EH (cell line): ENCODE data around the gene SLC17A9.

Experiments used
- DNase-seq: peaks from one replicate; pipeline ENCODE4 v3.0.0-alpha.2; 2015; ENCODE audit warnings: low read depth

Gene SLC17A9

DNA sequence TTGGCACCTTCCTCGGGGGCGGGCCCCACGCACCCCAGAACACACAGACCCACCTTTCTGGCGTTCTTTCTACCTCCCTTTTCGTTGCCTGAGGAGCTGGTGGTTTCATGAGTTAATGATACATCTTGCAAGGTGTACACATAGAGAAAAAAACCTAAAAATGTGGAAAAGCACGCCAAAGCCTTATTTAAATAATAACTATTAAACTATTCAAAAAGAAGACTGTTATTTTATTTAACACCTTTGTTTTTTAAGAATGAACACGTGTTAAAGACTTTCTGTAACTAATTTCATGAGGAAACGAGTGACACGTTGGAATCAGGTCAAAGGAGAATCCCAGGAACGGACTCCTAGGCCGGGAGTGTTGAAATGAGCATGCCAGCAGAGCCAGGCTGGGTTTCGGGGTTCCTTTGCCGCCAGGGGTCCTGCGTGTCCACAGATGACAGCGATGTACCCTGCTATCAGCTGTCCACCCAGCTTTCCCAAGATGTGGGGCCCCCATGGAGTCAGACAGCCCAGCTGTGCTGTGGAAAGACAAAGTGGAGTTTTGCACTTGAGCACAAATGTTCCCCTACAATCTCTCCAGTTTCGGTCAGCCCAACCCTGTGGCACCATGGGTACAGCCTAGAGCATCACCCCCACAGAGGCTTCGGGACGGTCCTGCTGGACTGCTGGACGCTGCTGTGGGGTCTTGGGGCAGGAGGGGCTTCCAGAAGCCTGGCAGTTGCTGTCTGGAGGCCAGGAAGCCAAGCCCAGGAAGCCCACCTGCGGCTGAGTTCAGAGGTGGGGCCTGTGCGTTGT lies 16.1 kb downstream of the SLC17A9 start:
- no peak for DNase-seq

DNA sequence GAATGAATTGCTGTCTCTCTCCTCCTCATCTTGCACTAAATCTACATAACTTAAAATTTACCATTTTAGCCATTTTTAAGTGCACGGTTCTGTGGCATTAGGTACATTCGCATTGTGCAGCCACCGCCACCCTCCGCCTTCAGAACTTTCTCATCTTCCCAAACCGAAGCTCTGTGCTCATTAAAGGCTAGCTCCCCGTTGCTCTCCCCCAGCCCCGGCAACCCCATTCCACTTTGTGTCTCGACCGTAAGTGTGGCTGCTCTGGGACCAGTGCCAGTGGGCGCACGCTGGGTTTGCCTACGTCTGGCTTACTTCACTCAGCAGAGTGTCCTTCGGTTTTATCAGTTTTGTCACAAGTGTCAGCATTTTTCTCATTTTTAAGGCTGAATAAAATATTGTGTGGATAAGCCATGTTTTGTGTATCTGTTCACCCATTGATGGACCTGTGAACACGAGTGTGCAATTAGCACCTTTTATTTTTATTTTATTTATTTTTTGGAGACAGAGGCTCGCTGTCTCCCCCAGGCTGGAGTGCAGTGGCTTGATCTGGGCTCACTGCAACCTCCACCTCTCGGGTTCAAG lies 16.8 kb downstream of the SLC17A9 start:
- DNase-seq = no peak

DNA sequence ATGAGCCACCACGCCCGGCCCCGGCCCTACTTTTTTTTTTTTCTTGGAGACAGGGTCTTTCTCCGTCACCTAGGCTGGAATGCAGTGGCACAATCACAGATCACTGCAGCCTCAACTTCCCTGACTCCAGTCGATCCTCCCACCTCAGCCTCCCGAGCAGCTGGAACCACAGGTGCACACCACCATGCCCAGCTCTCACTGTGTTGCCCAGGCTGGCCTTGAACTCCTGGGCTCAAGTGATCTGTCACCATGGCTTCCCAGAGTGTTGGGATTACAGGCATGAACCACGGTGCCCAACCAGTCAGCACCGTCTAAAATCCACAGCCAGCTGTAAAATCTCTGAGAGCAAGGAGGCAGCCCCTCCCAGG lies 17.4 kb downstream of the SLC17A9 start:
- peak; percentile 17 for DNase-seq

DNA sequence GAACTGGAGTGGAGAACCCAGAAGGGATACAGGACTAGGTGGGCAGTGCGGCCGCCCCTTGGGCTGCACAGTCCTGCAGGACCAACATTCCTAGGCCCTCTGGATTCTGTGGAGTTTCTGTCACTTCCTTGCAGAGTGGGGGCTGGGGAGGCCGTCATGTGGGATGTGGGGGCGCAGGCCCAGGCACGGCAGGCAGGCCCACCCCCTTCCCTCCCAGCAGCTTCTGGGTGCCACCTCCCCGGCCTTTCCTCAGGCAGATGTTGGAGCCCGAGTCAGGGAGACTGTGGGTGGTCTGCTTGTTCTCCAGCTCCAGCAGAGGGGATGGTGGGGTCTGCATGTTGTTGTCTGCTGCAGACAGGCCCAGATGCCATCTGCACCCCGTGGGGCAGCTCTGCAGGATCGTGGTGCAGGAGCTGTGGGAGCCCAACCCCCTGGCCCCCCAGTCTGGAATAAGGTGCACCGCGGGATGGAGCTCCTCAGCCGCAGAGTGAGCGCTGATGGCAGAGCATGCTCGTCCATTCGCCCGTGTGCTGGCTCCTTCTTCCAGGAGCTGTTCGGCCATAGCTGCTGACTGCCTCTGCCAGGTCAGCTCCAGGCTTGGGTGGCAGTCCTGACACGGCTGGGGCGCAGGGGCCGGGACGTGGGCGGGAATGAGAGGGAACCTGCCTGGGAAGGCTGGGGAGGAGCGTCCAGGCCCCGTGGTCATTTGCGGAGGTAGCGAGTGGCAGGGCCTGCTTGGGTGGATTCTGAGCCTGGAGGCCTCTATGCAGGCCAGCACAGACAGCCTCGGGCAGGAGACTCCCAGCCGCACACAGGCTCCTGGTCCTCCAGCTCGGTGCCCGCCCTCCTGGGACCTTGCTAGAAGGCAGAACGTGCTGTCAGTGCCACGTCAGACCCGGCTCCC lies 18.1 kb downstream of the SLC17A9 start:
- DNase-seq = peak; percentile 19

DNA sequence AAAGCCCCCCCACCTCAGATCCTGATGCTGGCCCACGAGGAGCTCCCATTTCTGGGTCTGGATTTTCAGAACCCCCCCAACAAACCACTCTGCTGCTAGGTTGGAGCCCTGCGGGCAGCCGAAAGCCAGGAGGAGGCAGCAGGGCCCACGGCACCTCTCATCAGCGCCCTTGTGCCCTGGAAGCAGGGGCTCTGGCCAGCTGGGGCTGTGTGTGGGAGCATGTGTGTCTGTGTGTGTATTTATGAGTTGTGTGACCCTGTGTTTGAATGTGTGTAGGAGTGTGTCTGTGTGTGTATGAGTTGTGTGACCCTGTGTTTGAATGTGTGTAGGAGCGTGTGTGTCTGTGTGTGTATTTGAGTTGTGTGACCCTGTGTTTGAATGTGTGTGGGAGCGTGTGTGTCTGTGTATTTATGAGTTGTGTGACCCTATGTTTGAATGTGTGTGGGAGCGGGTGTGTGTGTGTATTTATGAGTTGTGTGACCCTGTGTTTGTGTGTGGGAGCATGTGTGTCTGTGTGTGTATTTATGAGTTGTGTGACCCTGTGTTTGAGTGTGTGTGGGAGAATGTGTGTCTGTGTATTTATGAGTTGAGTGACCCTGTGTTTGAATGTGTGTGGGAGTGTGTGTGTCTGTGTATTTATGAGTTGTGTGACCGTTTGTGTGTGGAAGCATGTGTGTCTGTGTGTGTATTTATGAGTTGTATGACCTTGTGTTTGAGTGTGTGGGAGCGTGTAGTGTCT lies 18.9 kb downstream of the SLC17A9 start:
- no peak for DNase-seq

DNA sequence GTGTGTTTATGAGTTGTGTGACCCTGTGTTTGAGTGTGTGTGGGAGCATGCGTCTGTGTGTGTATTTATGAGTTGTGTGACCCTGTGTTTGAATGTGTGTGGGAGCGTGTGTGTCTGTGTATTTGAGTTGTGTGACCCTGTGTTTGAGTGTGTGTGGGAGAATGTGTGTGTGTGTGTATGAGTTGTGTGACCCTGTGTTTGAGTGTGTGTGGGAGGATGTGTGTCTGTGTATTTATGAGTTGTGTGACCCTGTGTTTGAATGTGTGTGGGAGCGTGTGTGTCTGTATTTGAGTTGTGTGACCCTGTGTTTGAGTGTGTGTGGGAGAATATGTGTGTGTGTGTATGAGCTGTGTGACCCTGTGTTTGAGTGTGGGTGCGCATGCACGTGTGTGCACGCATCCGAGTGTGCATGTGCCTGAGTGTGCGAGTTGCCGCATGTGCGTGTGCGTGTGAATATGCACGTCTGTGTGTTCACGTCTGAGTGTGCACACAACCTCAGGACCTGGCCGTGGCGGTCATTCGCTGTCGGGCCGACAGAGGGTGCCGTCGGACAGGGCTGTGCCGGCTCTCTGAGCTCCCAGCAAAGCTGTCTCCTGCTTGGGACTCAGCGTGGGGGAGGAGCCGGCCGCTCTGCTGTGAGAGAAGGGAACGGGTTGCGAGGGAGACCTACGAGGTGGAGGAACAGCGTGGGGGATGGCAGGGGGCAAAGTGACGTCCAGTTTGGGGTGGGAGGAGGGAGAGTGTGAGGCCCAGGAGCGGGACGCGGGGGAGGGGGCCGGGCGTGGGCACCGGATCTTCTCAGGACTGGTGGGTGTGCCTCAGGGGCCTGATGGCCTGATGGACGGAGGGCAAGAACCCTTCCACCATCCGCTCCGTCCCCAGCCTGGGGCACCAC lies 19.7 kb downstream of the SLC17A9 start:
- peak; percentile 81 for DNase-seq

DNA sequence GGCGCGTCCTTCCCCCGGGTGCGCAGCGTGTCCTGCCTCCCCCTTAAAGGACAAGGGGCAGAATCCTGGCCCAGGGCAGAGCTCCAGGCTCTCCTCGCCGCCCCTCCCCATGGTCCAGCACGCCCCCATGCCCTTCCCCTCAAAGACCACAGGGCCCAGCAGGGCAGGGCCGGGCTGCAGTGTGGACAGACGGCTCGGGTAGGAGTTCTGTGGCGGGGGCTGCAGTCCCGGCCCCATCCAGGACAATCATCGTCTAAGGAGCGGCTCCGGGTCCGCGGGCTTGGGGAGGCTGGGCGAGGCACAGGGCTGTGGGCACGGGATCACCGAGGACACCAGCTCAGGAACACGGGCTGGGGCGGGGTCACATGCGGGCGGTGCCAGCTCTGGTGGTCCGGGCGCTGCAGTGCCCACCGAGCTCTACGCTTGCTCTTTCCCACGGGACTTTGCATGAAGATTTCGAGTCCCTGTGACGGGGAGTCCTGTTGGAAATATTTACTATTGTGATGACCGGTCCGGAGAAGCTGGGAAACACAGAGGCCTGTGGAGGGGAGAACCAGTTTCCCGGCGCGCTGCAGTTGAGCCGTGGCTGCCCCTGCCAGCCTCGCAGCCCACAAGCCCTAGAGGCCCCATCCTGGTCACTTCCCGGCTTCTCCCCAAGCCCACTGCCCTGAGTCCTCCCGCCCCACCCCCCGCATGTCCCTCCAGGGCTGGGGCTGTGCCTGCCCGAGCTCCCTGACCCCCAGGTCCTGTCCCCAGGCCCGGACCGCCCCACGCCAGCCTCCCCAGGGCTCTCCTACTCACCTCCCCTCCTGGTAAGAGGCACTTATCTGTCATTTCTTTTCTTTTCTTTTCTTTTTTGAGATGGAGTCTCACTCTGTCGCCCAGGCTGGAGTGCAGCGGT lies 20.6 kb downstream of the SLC17A9 start:
- no peak for DNase-seq

DNA sequence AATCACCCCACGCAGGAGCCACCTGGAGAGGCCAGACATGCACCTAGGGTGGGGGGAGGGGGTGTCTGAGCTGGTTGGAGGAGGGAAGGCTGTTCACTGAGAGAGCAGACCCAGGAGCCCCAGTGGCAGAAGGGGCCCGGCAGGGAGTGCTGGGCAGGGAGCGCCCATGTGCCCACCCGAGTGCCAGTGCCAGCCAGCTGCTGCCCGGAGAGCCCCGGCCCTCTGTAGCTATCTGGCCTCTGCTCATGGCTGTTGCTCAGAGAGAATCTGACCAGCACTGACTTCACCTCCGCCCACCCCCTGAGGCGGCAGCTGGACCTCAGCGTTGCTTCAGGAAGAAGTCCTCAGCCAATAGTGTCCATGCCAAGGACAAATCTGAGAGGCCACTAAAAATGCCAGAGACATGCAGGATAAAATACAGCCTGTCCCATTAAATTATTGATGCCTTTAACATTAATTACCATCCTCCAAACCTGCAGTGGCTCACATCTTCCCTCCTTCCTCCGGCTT lies 22.8 kb downstream of the SLC17A9 start:
- DNase-seq = no peak

DNA sequence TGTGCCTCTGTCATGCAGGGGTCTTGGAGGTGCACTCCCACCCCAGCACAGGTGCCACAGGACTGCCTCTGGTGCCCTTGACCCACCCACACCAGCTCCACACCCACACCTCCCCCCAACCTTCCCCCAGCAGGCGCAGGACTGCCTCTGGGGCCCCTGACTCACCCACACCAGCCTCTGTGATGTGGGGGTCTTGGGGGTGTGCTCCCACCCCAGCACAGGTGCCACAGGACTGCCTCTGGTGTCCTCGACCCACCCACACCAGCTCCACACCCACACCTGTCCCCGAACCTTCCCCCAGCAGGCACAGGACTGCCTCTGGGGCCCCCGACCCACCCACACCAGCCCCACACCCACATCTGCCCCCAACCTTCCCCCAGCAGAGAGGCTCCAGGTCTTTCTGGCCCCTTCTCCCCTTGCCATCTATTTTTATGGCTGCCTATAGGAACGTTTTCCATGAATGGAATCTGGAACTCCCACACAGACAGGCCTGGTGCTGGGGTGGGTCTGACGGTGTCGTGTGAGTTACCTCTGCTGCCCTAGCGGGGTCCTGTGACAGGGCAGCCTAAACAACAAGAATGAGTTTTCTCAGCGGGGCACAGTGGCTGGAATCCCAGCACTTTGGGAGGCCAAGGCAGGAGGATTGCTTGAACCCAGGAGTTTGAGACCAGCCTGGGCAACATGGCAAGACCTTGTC lies 23.5 kb downstream of the SLC17A9 start:
- DNase-seq = no peak

DNA sequence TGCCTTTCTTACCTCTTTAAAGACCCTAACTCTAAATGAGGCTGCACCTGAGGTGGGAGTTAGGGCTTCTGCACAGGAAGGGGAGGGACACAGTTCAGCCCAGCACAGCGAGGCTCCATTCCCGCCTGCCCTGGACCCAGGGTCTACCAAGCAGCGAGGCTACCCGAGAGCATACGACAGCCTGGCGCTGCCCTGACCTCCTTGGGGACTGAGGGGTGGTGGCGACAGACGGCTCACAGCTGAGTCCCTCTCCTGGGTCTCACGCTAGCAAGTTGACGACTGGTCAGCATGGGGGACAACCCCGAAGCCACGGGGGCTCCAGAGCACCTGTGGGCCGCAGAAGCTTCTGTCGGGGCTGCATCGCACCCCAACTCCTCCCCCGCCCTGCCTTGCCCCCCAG lies 24.4 kb downstream of the SLC17A9 start:
- no peak for DNase-seq

DNA sequence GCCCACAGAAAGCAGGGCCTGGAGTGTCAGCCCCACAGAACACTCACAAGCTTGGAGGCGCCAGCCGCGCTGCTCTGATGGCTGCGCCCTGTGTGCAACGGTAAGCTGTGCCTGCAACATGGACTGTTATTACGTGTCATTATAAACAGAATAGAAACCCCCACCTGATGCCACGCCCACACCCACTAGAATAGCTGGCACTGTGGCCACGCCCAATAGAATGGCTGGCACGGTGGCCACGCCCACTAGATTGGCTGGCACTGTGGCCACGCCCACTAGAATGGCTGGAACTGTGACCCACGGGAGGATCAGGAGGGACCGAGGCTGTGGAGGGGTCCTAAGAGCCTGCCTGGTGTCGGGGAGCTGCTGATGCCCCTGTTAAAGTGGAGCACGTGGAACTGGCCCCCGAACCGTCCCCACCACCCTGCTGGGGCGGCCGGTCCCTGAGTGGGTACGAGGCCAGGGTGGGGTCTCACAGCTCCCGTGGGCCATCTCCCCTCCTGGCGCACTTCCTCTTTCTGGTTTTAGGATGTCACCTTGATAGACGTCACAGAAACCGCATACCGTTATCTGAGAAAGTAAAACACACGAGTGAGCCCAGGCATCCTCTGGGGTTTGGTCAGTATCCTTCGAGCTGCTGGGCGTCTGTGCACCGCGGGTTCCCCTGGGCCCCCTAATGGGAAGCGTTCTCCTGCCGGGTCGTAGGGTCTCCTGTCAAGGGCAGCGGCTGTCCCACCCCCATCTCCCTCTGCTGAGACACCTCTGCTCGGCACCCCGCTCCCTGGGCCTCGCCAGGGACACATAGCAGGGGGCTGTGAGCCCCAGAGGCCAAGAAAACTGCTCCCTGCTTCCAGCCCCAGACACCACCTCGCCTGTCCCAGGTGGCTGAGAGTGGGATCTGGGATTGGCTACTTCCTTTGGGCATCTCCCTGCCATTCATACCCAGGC lies 25.4 kb downstream of the SLC17A9 start:
- no peak for DNase-seq

DNA sequence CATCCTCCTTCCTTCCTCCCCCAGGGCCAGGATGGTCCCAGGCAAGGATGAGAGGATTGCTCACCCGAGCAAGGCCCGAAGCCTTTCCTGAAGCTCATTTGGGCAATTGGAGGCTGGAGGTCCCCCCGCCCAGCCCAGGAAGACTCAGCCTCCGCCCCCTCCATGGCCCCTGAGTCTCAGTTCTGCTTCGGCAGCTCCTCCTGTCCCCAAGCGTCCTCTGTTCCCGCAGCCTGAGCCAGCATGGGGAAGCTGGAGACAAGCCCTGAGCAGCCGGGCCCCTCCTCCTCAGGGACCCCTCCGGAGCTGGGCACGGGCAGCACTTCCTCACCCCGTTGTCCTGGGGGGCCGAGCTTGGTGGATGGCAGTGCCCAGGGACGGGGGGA lies 26.0 kb downstream of the SLC17A9 start:
- no peak for DNase-seq

DNA sequence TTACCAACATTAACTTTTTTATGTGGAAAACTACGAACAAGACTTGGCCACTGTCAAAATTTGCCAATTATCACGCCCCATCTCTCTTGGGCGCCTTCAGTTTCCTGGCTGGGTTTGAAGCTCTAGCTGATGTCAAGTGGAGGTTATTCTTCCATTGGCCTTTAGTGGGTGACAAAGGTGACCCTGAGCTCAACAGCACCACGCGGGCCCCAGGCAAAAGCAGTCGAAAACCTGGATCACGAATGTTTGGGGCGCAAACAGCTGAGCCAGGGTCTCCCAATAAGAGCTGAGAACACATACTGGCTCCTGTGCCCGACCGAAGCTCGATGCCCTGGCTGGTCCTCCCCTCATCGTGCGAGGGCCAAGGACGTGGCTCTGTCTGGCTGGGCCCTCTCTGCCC lies 26.8 kb downstream of the SLC17A9 start:
- no peak for DNase-seq

DNA sequence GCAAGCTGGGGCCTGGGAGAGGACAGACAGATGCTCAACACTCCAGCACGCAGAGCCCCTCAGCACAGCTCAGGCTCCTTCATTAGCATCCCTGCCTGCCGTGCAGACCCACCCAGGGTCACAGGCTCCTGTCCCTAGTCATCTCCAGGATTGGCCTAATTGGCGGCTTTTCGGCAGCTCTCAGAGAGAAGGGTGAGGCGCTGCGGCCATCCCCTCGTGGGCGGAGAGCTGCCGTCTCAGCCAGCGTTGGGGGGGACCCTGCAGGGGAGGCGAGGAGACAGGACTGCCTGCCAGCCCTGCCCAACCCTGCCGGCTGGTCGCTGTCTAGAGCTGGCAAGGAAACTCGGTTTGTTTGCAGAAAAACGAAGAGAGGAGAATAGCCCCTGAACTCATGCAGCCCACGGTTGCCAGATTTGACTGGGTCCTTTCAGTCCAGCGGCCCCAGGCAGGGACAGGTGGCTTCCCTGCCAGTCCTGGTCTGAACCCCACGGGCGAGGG lies 27.4 kb downstream of the SLC17A9 start:
- no peak for DNase-seq

DNA sequence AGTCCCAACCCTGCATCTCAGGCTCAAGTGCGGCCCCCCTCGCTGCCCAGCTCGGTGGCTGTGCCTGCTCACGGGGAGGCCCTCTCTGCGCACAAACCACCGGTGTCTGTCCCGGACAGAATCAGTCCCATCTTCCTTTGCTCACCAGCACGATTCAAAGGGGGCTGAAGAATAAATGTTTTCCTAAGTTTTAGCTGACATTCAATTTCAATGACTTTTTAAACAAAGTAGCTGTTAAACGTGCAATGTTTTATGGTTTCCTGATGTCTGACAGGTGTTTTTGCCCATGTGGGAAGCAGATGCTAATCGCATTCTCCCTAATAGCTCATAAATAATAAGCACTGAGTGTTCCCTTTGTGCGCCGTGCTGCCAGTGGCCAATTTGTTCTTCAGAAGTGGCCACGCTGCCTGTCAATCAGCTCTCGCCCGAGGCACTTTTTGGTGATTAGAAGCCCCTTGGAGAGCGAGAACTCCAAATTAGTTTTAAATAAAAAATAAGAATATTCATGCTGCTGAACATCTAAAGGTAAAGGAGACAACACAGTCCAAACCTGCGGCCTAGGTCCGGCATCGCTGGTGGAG lies 28.0 kb downstream of the SLC17A9 start:
- DNase-seq = no peak

DNA sequence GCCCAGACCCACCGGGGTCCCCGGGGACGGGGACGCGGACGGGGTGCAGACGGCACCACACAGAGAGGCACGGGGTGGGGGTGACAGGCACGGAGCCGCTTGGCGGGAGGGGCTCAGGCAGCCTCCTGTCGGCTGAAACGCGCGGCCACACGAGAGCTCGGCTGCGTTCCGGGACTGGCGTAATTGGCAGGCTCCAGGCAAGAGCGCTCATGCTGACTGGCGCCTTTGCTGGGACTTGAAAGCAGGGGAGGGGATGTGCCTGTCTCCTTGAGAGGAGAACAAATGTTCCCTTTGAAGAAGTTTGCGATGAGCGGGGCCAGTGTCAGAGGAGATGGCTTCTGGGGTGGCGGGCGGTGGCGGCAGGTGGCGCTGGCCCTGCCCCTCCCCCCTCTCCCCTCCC lies 28.5 kb downstream of the SLC17A9 start:
- no peak for DNase-seq
